Loucy (cell line): ENCODE measurements around the gene SNTA1.

Experiments
- H2AFZ ChIP-seq: fragments of 200-600 bp; sonication (generic); 2 replicates; pipeline ENCODE4 v1.6.0; 2016; ENCODE audit warnings: antibody characterized with exemption, mild to moderate bottlenecking, low read length, moderate library complexity
- H3F3A ChIP-seq: fragments of 200-600 bp; 2 replicates; pipeline ENCODE4 v1.6.0; 2016; ENCODE audit warnings: antibody characterized with exemption, low read depth, mild to moderate bottlenecking
- H3K27me3 ChIP-seq: fragments of 200-600 bp; sonication (generic); 2 replicates; pipeline ENCODE4 v1.6.1; 2014; ENCODE audit warnings: low read length, mild to moderate bottlenecking; ENCODE audit not compliant: insufficient read depth, poor library complexity, severe bottlenecking
- H3K36me3 ChIP-seq: fragments of 200-600 bp; sonication (generic); 2 replicates; pipeline ENCODE4 v1.6.1; 2016; ENCODE audit warnings: low read length; ENCODE audit not compliant: insufficient read depth
- H3K4me1 ChIP-seq: fragments of 200-600 bp; sonication (generic); 2 replicates; pipeline ENCODE4 v1.5.1; 2014; ENCODE audit warnings: low read length, mild to moderate bottlenecking; ENCODE audit not compliant: insufficient read depth, poor library complexity, severe bottlenecking
- H3K4me2 ChIP-seq: fragments of 200-600 bp; sonication (generic); 2 replicates; pipeline ENCODE4 v1.6.0; 2014; ENCODE audit warnings: antibody characterized with exemption, low read length, low read depth, mild to moderate bottlenecking; ENCODE audit not compliant: poor library complexity, severe bottlenecking
- H3K4me3 ChIP-seq: fragments of 200-600 bp; sonication (generic); 2 replicates; pipeline ENCODE4 v1.5.1; 2014; ENCODE audit warnings: low read length, mild to moderate bottlenecking, mixed read lengths; ENCODE audit not compliant: poor library complexity, severe bottlenecking
- H3K79me2 ChIP-seq: fragments of 200-600 bp; sonication (generic); 2 replicates; pipeline ENCODE4 v1.6.1; 2014; ENCODE audit warnings: low read length; ENCODE audit not compliant: insufficient read depth
- H3K9ac ChIP-seq: fragments of 200-600 bp; sonication (generic); 2 replicates; pipeline ENCODE4 v1.6.0; 2014; ENCODE audit warnings: mild to moderate bottlenecking, low read depth, low read length, moderate library complexity; ENCODE audit not compliant: poor library complexity, severe bottlenecking
- H3K9me2 ChIP-seq: fragments of 200-600 bp; sonication (generic); replicated peaks from 2 replicates; pipeline ENCODE4 v1.6.1; 2016; ENCODE audit warnings: low read depth, low read length, mixed read lengths
- H3K9me3 ChIP-seq: fragments of 200-600 bp; sonication (generic); 2 replicates; pipeline ENCODE4 v1.6.1; 2014; ENCODE audit warnings: mild to moderate bottlenecking, antibody characterized with exemption, low read length, low read depth; ENCODE audit not compliant: insufficient read depth
- H4K20me1 ChIP-seq: fragments of 200-600 bp; sonication (generic); 2 replicates; pipeline ENCODE4 v1.6.0; 2014; ENCODE audit warnings: antibody characterized with exemption, low read length, mild to moderate bottlenecking; ENCODE audit not compliant: insufficient read depth, poor library complexity, severe bottlenecking
- CTCF ChIP-seq: fragments of 200-600 bp; sonication (generic); conservative IDR thresholded peaks from 2 replicates; pipeline ENCODE4 v1.5.1; 2014; ENCODE audit warnings: mild to moderate bottlenecking, antibody characterized with exemption, low read length
- EZH2phosphoT487 ChIP-seq: fragments of 200-600 bp; IDR thresholded peaks from 2 replicates; pipeline ENCODE4 v1.6.1; 2018; ENCODE audit warnings: antibody characterized with exemption, mild to moderate bottlenecking, moderate library complexity, borderline replicate concordance

SNTA1 gene

DNA sequence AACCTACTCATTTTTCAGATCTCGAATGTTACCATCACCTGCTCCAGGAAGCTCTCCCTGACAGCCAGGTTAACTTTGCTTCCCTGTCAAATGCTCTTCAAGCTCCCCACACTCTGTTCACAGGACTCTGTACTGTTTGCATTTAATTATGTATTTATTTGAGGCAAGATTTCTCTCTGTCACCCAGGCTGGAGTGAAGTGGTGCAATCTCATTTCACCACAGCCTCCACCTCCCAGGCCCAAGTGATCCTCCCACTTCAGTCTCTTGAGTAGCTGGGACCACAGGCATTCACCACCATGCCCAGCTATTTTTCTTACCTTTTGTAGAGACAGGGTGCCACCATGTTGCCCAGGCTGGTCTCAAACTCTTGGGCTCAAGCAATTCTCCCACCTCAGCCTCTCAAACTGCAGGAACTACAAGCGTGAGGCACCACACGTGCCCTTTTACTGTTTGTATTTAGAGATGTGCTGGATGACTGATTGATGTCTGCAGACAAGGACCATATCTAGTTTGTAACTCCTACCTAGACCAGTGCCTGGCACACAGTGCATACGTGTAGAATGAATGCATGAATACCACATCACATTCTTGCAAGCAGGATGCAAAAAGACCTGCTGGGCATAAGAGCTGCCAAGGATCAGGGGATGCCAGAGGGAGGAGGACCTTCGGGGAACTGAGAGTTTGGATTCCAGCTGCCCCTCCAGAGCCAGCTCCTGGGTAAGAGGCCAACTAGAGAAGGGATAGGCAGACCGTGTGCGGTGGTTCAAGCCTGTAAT, 30.7 kb upstream of the SNTA1 start:
- TF ChIP-seq CTCF (no peak), EZH2phosphoT487 (no peak)
- H3K4me2 ChIP-seq = no peak overlapping the region

GRCh38 chr20:33472868-33473435, 29.4 kb upstream of the SNTA1 start:
- no peak overlapping the region for H3K9ac ChIP-seq
- no peak overlapping the region for H3K4me2 ChIP-seq
- no peaks in the 10 kb centered on the region for H3K4me1 ChIP-seq

More for the DNA sequence above, 30.7 kb upstream of the SNTA1 start:
- H3K79me2 ChIP-seq = no peaks in the 10 kb centered on the region
- no peak overlapping the region for H2AFZ ChIP-seq
- no peaks in the 10 kb centered on the region for H3K27me3 ChIP-seq
- no peaks in the 10 kb centered on the region for H3K36me3 ChIP-seq
- no peaks in the 10 kb centered on the region for H3K9me2 ChIP-seq
- H3K4me3 ChIP-seq = no peak overlapping the region
- H3K9me3 ChIP-seq = no peaks in the 10 kb centered on the region
- H4K20me1 ChIP-seq = no peaks in the 10 kb centered on the region
- no peaks in the 10 kb centered on the region for H3K4me1 ChIP-seq
- no peaks in the 10 kb centered on the region for H3F3A ChIP-seq
- H3K9ac ChIP-seq = no peak overlapping the region

GRCh38 chr20:33470866-33471265, 27.3 kb upstream of the SNTA1 start:
- no peaks in the 10 kb centered on the region for H3K36me3 ChIP-seq
- H3K9ac ChIP-seq = no peak overlapping the region
- no peak overlapping the region for H3K4me3 ChIP-seq
- no peak overlapping the region for H2AFZ ChIP-seq
- no peaks in the 10 kb centered on the region for H3K79me2 ChIP-seq
- no peaks in the 10 kb centered on the region for H3K4me1 ChIP-seq
- H3K27me3 ChIP-seq = no peaks in the 10 kb centered on the region
- H3K9me3 ChIP-seq = no peaks in the 10 kb centered on the region
- no peaks in the 10 kb centered on the region for H3F3A ChIP-seq
- H4K20me1 ChIP-seq = no peaks in the 10 kb centered on the region
- TF ChIP-seq EZH2phosphoT487 = no peak
- no peak for TF ChIP-seq CTCF
- H3K9me2 ChIP-seq = no peaks in the 10 kb centered on the region
- no peak overlapping the region for H3K4me2 ChIP-seq

More at GRCh38 chr20:33472868-33473435, 29.4 kb upstream of the SNTA1 start:
- Histone ChIP-seq H4K20me1 (no peaks in the 10 kb centered on the region), H3K27me3 (no peaks in the 10 kb centered on the region), H3K4me3 (no peak overlapping the region), H3K9me2 (no peaks in the 10 kb centered on the region), H3K79me2 (no peaks in the 10 kb centered on the region), H2AFZ (no peak overlapping the region), H3F3A (no peaks in the 10 kb centered on the region), H3K9me3 (no peaks in the 10 kb centered on the region), H3K36me3 (no peaks in the 10 kb centered on the region)
- TF ChIP-seq CTCF (no peak), EZH2phosphoT487 (no peak)
